SU-DHL-6 (cell line): ENCODE data around the gene TRPV4.

Experiments used
- CTCF ChIP-seq: fragments of 200-600 bp; sonication (generic); IDR thresholded peaks from one replicate; pipeline ENCODE4 v1.5.1; 2017; ENCODE audit warnings: antibody characterized with exemption, mild to moderate bottlenecking, low read length, moderate library complexity; ENCODE audit not compliant: insufficient read depth, poor library complexity, severe bottlenecking
- EZH2phosphoT487 ChIP-seq: fragments of 200-600 bp; sonication (generic), shearing (Covaris generic); conservative IDR thresholded peaks from 2 replicates; pipeline ENCODE4 v1.6.1; 2018; ENCODE audit warnings: mild to moderate bottlenecking, antibody characterized with exemption, low read length, moderate library complexity, mixed read lengths

- no peak for TF ChIP-seq CTCF
- no peak for TF ChIP-seq EZH2phosphoT487
These were observed 38.2 kb downstream of the TRPV4 start for GRCh38 chr12:109795023-109795422.
